GM03348 (cell line): Measurements from ENCODE around the gene SYAP1.
"Not testable (repeated sequence)": the region's sequence is repeated elsewhere in the genome, so short reads cannot be mapped to it uniquely, and the experiment has no call there.

Experiments used
- DNase-seq: peaks from one replicate; pipeline ENCODE4 v3.0.0; 2012; ENCODE audit warnings: low spot score

The SYAP1 gene, protein sequence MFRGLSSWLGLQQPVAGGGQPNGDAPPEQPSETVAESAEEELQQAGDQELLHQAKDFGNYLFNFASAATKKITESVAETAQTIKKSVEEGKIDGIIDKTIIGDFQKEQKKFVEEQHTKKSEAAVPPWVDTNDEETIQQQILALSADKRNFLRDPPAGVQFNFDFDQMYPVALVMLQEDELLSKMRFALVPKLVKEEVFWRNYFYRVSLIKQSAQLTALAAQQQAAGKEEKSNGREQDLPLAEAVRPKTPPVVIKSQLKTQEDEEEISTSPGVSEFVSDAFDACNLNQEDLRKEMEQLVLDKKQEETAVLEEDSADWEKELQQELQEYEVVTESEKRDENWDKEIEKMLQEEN

GRCh38 chrX:16719334-16720084 lies at the start of gene SYAP1:
TSS of gene SYAP1 (plus strand) at chrX:16719612. CDS start at chrX:16719725, 113 bp downstream.
- DNase-seq: peak; percentile 85

- DNase-seq: peak; percentile 69
Measured at GRCh38 chrX:16671005-16671404, 48.4 kb upstream of the SYAP1 start.

GRCh38 chrX:16678689-16679088 lies 40.7 kb upstream of the SYAP1 start:
- DNase-seq: no peak

DNA sequence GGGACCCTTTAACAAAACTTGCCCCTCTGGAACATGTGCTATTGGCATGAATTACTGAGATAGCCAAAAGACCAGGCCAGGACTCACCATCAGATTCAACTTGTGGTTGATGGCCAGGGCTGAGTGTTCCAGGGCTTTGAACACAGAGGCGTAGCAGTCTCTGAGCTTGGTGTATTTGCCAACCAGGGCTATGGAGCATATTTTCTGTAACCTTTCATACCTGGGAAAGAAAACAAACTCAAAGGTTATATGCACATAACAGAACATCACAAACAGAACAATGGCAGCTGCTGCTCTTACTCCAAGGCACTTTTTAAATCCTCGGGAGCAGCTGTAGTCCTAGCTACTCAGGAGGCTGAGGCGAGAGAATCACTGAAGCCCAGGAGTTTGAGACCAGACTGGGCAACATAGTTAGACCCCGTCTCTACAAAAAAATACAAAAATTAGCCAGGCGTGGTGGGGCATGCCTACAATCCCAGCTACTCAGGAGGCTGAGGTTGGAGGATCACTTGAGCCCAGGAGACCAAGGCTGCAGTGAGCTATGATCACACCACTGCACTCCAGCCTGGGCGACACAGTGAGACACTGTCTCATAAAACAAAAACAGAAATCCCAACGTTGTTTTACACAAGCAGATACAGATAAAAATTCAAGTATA lies 36.3 kb upstream of the SYAP1 start:
- DNase-seq: no peak

DNA sequence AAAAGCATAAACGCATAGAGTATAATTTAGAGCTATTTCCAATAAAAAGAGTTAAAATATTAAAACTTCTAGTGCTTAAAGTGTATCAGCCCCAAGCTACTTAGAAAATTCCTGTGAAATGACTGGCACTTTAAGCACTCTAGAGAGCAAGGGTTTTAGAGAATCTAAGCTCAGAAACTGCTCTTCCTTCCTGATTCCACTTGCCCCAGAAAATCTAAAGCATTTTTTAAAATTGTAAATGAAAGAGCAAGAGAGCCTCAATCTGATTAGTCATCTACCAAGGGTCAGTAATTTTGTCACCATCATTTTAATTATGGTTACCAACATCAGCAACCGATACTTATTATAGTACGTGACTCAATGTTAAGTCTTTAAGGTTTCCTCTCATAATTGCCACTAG lies 31.9 kb upstream of the SYAP1 start:
- DNase-seq: peak; percentile 22

GRCh38 chrX:16695079-16695676 lies 24.2 kb upstream of the SYAP1 start:
- DNase-seq: peak; percentile 54

DNA sequence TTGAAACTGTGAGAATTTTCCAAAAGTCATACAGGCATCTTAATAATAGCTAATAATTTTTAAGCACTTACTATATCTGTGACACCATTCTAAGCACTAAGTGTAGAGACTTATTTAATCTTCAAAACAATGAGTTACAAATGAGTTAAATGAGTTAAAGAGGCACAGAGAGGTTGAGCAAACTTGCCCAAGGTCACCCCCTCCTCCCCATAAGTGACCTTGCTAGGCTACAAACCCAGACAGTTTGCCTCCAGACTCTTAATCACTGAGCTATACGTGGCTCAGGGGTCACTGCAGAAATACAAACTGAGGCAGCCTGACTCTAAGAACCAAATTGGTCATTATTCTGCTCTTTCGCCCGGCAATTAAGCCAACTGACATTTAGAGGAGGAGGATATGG lies 22.5 kb upstream of the SYAP1 start:
- DNase-seq: no peak

- no peak for DNase-seq
Measured at GRCh38 chrX:16699389-16699788, 20.0 kb upstream of the SYAP1 start.

DNA sequence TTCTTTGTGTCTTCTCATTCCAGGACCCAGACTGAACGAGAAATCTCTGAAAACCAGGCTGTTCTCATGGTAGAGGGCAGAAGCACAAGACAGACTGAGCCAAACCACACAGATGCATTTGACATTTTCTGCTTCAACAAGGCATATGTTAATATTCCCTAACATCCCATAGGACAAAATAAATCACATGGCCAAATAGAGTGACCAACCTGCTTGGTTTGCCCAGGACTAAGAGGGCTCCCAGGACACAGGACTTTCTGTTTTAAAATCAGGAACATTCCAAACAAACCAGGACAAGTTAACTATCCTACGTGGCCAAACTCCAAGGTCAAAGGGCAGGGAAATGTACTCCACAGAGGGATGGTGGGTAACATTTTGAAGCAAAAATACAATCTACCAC lies 18.7 kb upstream of the SYAP1 start:
- no peak for DNase-seq

GRCh38 chrX:16702700-16703599 lies 16.5 kb upstream of the SYAP1 start:
- DNase-seq: no peak

GRCh38 chrX:16705370-16705769 lies 14.0 kb upstream of the SYAP1 start:
- DNase-seq: no peak

DNA sequence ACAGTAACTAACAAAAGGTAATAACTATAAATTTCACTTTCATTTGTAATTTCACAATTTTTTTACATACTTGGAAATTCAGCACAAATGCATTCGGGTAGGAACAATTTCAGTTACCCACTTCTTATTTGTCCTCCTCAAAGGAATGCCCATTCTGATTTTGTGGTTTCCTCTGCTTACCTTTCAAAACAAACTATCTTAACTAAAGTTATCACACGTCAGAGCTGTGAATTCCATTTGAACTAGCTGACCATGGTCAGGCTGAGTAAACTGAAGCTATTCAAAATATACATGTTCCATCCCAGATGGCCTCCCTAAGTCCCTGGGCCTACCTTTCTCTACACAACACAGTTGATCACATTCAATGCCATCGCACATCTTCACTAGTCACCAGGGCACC lies 11.4 kb upstream of the SYAP1 start:
- no peak for DNase-seq

DNA sequence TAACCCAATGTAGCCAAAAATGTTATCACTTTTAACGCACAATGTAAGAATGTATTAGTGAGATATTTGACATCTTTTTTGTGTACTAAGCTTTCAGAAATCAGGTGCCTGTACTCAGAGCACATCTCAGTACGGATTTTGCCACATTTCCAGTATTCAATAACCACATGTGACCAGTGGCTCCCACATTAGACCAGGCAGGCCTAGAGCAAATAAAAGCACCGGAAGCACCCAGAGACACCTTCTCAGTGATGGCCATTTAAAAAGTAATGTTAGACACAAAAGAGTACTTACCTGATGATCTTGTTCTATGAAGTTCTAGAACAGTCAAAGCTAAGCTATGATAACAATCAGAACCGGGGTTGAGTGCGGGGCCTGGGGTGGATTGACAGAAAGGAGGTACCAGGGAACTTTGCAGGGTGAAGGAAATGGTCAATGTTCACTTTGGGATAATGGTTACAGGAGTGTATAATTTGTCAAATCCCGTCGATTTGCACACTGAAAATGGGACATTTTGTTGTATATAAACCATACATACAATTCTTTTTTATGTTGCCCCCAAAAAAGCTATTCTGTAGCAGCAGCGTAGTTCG lies 8.1 kb upstream of the SYAP1 start:
- no peak for DNase-seq

- DNase-seq: peak; percentile 44
Measured at GRCh38 chrX:16711893-16712547, 7.4 kb upstream of the SYAP1 start.

DNA sequence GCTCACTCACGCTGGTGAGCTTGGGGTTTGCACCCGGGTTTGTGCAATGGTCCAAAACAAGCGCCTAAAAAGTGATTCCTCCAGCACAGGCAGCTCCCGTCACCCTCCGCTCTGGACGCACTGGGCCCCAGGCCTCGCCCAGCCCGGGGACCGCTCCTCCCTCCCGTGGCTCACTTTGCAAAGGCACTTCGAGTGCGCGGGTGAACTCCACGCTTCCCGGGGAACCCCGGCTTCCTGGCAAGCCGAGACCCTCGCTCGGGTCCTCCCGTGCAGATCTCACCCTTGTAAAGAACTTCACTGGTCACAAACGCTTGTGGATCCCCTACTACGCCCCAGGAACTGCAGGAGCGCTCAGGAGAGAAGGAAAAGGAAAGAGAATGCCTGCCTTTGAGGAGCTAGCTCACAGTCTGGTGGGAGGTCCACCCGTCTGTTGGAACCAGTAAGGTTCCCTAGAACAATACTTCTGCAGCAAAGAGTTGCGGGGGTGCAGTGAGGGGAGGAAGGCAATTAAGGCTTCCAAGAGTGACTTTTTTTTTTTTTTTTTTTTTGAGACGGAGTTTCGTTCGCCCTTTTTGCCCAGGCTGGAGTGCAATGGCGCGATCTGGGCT lies 6.8 kb upstream of the SYAP1 start, which contains the start of gene CTPS2:
Gene CTPS2 (minus strand): TSS at position 122 of the 608 bp plus-strand sequence. CDS start 9,767 bp downstream, outside the sequence.
- DNase-seq: peak; percentile 84

DNA sequence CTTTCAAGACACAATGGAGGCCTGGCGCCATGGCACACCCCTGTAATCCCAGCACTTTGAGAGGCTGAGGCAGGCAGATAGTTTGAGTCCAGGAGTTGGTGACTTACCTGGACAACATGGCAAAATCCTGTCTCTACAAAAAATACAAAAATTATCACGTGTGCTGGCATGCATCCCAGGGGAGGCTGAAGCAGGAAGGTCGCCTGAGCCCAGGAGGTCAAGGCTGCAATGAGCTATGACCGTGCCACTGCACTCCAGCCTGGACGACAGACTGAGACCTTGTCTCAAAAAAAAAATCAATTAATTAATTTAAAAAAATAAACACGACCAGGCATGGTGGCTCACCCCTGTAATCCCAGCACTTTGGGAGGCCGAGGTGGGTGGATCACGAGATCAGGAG lies 4.9 kb upstream of the SYAP1 start:
- no peak for DNase-seq

DNA sequence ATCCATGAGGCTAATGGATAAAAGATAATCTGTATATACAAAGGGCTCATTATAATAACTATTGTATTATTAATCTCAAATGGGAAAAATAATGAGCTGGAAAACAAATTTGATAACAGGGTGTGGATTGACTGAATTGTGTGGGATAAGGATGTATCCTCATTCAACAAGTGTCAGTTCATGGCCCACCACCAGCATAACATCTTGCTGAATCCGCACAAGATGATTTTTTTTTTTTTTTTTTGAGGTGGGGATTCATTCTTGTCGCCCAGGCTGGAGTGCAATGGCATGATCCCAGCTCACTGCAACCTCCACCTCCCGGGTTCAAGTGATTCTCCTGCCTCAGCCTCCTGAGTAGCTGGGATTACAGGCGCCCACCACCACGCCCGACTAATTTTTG lies 3.8 kb upstream of the SYAP1 start:
- DNase-seq: not testable (repeated sequence)

- DNase-seq: not testable (repeated sequence)
Measured at GRCh38 chrX:16716451-16716850, 3.0 kb upstream of the SYAP1 start.

DNA sequence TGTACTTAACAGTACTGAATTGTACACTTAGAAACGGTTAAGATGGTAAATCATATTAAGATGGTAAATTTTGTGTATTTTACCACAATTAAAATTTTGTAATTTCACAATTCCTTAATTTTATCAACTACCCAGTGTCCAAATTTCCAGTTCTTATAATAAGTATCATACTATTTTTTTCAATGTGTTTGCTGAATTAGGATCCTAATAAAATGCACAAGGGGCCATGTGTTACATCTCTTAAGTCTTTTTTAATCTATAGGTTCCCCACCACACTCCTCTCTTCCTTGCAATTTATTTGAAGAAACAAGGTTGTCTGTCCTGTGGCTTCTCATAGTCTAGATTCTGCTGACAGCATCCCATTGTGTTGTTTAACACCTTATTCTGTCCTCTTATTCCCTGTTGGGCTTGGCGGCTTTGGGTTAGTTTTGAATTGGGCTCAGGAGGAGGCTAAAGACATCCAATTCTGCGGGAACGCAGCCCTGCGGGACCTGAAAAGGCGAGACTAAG lies 533 bp upstream of the SYAP1 start:
- no peak for DNase-seq

- no peak for DNase-seq
Measured at GRCh38 chrX:16722481-16722880, 3.1 kb downstream of the SYAP1 start.
